ENCODE data around the gene LIPC.

GRCh38 chr15:58576657-58577056, 144.9 kb downstream of the LIPC start:
- TF ChIP-seq CTCF (IDR thresholded peaks at IDR 0.05; ENCODE audit: insufficient read depth, low read length, poor library complexity, severe bottlenecking) (no peak), EZH2phosphoT487 (conservative IDR thresholded peaks at IDR 0.05; ENCODE audit: low read length) (no peak)
